Fibroblast of lung (primary cell): Measurements from ENCODE around the gene OR52L1.

Experiments used
- EZH2 ChIP-seq: IDR thresholded peaks from 2 replicates; pipeline ENCODE4 v1.5.1; 2012; ENCODE audit warnings: low read length, control low read depth, mild to moderate bottlenecking; ENCODE audit errors: missing control alignments
- TF ChIP-seq, protein P1 (sequence below), 2 donors: IDR thresholded peaks in 1 of 2; conservative IDR thresholded peaks in 1 of 2; 1 replicate in 1 of 2; 2 replicates in 1 of 2; pipeline ENCODE4 v1.5.1; 2011 to 2012; ENCODE audit warnings: low read length in 2 of 2, control low read depth in 1 of 2, inconsistent platforms in 1 of 2, low read depth in 1 of 2, mild to moderate bottlenecking in 1 of 2

DNA sequence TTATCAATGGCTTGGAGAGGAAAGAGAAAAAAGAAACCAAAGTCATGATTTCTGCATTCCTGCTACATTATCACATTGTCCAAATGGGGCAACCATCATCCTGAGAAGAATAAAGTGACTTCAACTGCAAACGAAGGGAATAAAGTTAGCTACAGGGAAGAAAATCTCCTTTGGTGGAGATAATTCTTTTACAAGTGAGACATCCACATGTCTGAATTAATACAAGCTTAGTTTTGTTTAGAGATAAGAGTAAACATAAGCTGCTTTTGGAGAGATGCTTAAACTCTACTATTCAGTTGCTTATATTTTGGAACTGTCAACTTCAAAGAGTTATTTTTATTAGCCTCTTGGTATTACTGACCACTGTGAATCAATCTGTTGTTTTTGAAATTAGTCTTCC lies at the start of gene OR52L1:
- TF ChIP-seq, protein P1, sequence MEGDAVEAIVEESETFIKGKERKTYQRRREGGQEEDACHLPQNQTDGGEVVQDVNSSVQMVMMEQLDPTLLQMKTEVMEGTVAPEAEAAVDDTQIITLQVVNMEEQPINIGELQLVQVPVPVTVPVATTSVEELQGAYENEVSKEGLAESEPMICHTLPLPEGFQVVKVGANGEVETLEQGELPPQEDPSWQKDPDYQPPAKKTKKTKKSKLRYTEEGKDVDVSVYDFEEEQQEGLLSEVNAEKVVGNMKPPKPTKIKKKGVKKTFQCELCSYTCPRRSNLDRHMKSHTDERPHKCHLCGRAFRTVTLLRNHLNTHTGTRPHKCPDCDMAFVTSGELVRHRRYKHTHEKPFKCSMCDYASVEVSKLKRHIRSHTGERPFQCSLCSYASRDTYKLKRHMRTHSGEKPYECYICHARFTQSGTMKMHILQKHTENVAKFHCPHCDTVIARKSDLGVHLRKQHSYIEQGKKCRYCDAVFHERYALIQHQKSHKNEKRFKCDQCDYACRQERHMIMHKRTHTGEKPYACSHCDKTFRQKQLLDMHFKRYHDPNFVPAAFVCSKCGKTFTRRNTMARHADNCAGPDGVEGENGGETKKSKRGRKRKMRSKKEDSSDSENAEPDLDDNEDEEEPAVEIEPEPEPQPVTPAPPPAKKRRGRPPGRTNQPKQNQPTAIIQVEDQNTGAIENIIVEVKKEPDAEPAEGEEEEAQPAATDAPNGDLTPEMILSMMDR (conservative IDR thresholded peaks at IDR 0.05 in 1 of 2, IDR thresholded peaks at IDR 0.05 in 1 of 2; ENCODE audit: low read depth in 1 of 2, low read length in 2 of 2): no peak
- no peak for TF ChIP-seq EZH2
